Raji (cell line): ENCODE data around the gene FGD5.

Experiments used
- POLR2A ChIP-seq: IDR thresholded peaks from 2 replicates; pipeline ENCODE4 v1.6.1; 2011; ENCODE audit warnings: low read depth, low read length, control low read depth; ENCODE audit not compliant: insufficient read depth

Gene FGD5, protein sequence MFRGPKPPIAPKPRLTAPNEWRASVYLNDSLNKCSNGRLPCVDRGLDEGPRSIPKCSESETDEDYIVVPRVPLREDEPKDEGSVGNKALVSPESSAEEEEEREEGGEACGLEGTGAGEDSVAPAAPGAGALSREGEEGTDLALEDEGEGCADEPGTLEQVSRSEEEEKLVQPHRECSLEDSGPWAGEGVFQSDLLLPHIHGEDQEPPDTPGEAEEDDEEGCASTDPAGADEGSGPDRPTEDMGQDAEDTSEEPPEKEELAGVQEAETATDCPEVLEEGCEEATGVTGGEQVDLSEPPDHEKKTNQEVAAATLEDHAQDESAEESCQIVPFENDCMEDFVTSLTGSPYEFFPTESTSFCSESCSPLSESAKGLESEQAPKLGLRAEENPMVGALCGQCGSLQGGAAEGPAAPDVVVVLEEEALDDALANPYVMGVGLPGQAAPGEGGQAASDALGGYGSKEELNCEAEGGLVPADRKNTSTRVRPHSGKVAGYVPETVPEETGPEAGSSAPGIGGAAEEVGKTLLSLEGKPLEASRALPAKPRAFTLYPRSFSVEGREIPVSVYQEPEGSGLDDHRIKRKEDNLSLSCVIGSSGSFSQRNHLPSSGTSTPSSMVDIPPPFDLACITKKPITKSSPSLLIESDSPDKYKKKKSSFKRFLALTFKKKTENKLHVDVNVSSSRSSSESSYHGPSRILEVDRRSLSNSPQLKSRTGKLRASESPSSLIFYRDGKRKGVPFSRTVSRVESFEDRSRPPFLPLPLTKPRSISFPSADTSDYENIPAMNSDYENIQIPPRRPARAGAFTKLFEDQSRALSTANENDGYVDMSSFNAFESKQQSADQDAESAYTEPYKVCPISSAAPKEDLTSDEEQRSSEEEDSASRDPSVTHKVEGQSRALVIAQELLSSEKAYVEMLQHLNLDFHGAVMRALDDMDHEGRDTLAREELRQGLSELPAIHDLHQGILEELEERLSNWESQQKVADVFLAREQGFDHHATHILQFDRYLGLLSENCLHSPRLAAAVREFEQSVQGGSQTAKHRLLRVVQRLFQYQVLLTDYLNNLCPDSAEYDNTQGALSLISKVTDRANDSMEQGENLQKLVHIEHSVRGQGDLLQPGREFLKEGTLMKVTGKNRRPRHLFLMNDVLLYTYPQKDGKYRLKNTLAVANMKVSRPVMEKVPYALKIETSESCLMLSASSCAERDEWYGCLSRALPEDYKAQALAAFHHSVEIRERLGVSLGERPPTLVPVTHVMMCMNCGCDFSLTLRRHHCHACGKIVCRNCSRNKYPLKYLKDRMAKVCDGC (N-terminal part only)

DNA sequence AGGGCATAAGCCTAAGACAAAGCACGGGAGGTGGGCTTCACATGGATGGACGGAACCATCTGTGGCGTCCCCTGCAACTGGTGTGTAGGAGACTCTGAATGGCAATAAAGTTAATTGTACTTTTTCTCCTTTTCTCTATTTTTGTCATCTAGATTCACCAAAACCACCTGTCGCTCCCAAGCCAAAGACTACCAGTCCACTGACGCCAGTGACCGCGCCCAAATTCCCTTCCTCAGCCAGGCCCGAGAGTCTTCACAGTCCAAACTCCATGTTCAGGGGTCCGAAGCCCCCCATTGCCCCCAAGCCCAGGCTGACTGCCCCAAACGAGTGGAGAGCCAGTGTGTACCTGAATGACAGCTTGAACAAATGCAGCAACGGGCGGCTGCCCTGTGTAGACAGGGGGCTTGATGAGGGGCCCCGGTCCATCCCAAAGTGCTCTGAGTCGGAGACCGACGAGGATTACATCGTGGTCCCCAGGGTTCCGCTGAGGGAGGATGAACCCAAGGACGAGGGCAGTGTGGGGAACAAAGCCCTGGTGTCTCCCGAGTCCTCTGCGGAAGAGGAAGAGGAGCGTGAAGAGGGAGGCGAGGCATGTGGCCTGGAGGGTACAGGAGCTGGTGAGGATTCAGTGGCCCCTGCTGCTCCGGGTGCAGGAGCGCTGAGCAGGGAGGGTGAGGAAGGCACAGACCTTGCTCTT is at the start of gene FGD5:
Gene FGD5 (plus strand): TSS at position 159 of the 697 bp plus-strand sequence. CDS start 110 bp downstream, at position 269.
- TF ChIP-seq POLR2A, result no peak

GRCh38 chr3:14769544-14770325 is 49.0 kb upstream of the FGD5 start:
- TF ChIP-seq POLR2A, result no peak

- TF ChIP-seq POLR2A, result no peak
Measured at GRCh38 chr3:14770591-14770990, 48.2 kb upstream of the FGD5 start.

GRCh38 chr3:14771593-14772497 is 46.9 kb upstream of the FGD5 start:
- TF ChIP-seq POLR2A, result no peak

DNA sequence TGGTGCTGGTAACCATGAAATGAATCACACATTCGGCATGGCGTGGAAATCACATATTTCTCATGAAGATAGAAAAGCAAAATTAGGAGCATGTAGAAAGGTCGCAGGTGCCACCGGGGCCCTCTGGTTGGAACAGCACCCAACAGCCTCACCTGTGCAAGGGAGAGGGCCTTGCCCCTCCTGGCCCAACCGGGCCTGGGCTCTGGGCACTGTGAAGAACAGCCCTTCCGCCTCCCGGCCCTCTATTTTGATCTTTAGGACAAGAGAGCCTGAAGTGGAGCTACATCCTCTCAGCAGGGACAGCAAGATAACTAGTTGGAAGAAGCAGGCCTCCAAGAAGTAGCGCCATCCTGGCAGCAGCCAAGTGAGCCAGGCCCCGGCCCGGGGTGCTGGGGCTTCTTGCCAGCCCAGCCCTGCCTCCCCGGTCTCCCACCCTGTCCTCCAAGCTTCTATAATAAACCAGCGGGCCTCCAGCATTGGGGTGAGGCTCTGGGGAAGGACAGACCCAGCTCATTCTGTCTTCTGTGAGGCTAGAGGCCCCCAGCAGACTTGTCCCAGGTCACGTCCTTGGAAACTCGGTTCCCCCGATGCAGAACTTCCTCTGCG is 46.1 kb upstream of the FGD5 start:
- no peak for TF ChIP-seq POLR2A

GRCh38 chr3:14773281-14773680 is 45.5 kb upstream of the FGD5 start:
- TF ChIP-seq POLR2A, result no peak

DNA sequence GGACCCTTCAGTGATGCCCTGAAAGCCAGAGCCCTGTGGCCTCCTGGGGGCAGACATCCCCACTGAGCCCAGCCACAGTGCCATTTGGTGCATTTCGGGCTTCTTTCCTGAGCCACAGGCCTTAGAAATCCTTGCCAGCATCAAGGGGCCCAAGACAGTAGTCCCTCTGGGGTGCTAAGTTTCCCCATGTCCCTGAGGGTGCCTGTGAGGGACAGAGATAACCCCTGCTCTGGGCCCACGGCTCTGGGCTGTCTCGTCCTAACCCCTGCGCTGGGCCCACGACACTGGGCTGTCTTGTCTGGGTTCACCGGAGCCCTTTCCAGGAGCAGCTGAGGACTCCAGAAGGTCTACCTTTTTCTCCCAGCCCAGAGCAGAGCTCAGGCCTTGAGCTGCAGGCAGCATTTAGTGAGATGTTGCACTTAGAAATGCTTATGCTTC is 45.1 kb upstream of the FGD5 start:
- TF ChIP-seq POLR2A, result no peak

GRCh38 chr3:14774431-14774830 is 44.3 kb upstream of the FGD5 start:
- TF ChIP-seq POLR2A, result no peak

GRCh38 chr3:14775011-14775410 is 43.8 kb upstream of the FGD5 start:
- no peak for TF ChIP-seq POLR2A

DNA sequence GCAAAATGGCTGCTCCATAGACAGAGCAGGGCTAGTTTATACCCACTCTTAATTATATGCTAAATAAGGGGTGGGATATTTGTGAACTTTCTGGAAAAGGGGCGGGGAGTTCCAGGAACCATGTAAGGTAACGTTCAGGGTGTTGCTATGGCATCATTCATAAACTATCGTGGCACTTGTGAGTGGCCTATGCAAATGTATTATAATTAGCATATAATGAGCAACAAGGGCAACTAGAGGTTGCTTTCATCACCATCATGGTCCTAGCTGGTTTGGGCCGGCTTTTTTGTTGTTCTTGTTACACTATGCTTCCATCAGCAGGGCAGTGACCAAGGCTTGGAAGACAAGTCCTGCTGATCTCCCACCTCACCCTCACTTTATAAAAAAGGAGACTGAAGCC is 43.2 kb upstream of the FGD5 start:
- TF ChIP-seq POLR2A, result no peak

DNA sequence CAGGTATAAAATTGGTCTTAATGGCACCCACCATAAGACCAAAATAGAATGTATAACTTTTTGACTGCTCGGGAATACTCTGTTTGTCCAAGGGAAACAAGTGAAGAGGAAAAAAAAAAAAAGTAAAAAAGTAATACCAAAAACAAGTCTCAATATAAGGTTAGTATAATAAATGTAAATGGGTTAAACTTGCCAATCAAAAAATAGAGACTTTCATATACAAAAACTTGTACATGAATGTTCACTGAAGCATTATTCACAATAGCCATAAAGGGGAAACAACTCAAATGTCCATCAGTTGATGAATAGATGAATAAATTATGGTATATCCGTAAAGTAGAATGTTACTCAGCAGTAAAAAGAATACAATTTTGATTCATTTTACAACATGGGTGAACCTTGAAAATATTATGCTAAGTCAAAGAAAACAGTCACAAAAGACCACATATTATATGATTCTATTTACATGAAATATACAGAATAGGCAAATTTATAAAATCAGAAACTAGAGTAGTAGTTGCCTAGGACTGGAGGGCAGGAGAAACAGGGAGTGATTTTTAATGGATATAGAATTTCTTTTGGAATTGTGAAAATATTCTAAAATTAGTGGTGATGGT is 39.6 kb upstream of the FGD5 start:
- TF ChIP-seq POLR2A, result no peak
